GM13977 (cell line): Measurements from ENCODE around the gene PPP3R2.

ENCODE experiments used
- DNase-seq: peaks from one replicate; pipeline ENCODE4 v3.0.0; 2012; ENCODE audit warnings: low spot score
- CTCF ChIP-seq: IDR thresholded peaks from 2 replicates; pipeline ENCODE4 v1.5.1; 2012; ENCODE audit warnings: mild to moderate bottlenecking, control low read depth; ENCODE audit not compliant: insufficient read depth; ENCODE audit errors: extremely low read depth, missing control alignments
- in situ Hi-C: fragments of 300-500 bp; cut with MboI; formaldehyde crosslinking; loops from one replicate; pipeline ENCODE4 v1.12.0; 2022; ENCODE audit warnings: low sequenced_read_pairs, low pct_unique_long_range_greater_than_20kb, mixed read lengths, inconsistent platforms; ENCODE audit not compliant: unreplicated experiment

PPP3R2 gene

DNA sequence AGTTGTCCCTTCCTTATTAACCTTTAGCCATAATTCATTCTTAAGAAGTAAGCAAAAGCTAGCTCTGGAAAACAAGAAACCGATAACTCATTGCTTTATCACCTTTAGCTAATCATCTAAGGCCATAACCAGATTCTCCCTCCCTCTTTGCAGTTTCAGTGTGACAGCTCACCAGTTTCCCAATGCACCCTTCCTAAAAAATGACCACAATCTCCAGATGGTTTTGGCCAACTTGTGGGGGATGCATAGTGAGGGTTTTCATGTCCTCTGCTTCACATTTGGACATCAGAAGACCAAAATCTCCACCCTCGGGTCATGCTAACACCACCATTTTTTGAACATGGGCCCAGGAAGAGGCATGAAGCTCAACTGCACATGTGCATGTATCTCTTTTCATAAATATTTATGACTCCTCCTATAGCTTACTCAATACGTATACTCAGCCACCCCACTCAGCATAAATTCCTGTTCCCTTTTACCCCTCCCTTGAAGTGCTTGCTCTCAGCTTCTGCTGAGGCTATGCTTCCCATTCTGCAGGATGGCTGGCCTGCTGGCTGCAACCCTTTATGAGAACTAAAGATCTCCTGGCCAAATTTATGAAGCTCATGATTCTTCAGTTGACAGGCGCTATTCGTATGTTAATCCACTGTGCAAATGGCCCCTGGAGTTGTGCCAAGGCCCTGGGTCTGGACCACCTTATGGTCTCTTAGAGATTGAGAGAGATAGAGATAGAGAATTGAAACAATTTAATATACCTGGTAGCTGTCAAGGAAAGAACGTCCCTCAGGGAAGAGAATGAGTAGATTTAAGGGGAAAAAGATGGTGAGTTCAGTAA lies 14.8 kb downstream of the PPP3R2 start:
- in situ Hi-C loops = no loop called here
- no peak for DNase-seq
- no peak for TF ChIP-seq CTCF

DNA sequence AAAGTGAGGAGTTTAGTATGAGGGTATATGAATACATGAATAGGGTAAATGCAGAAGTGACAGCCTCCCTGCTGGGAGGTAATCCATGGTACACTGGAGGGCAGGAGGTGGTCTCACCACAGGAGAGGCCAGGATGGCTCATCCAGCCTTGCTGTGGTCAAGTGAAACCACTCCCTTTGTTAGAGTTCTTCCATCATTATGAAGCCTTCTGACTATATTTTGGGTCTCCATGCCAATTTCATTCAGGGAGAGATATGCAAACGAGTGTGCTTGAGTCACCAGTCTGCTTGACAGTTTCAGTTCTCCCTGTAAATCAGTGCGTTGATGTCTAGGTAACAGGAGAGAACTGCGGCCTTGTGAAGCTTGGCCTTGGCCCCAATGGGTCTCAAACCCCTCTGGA lies 16.4 kb downstream of the PPP3R2 start:
- no peak for TF ChIP-seq CTCF
- no peak for DNase-seq
- in situ Hi-C loops = no loop called here

GRCh38 chr9:101574731-101575333 lies 19.9 kb downstream of the PPP3R2 start:
- DNase-seq = no peak
- in situ Hi-C loops = no loop called here
- TF ChIP-seq CTCF = no peak

DNA sequence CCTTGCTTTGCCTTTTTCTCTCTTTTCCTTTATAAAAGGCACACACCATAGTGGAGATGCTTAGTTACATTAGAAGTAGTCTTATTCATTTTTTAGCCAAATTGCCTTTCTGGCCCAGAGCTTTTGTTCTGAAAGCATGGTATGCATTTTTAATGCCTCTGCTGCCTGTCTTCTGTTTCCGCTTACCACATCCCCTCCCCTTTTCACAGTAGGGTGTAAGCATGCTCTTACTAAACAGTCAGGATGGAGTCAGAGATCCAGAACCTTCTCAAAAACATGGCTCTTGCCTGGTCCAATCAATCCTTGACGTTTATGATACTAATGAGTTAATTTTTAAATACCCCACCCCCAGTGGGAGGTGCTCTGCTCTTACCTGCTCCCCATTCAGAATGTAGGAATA lies 22.5 kb downstream of the PPP3R2 start:
- in situ Hi-C loops = no loop called here
- no peak for TF ChIP-seq CTCF

DNA sequence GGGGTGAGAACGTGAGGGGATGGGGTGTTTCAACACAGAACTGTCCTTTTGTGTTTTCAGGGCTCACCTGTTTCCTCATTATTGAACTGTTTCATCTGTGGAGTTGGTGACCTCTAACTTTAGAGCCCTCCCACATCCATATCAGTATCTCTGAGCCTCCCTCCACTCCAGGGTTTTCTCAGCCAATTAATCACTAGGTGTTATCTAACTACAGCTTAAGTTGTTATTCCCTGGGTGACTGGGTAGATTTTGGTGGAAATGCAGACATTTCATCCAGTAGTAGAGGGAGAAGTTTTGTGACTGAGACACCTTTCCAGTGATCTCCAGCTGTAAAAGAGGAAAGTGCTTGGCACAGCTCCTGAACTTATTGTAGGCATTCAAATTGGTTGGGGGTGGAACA lies 23.7 kb downstream of the PPP3R2 start:
- in situ Hi-C loops = no loop called here
- no peak for DNase-seq

More for the DNA sequence above, 22.5 kb downstream of the PPP3R2 start:
- no peak for DNase-seq

More for the DNA sequence above, 23.7 kb downstream of the PPP3R2 start:
- TF ChIP-seq CTCF = no peak
